Measurements from ENCODE around the gene C11orf87.

C11orf87 gene

GRCh38 chr11:109454857-109455256 is 32.9 kb downstream of the C11orf87 start:
- DNase-seq: no peak

Measured in activated CD4-positive, alpha-beta T cell treated with anti-CD3 and anti-CD28 coated beads for 4 hours (primary cell).